SU-DHL-6 (cell line): ENCODE data around the gene BANK1.

Source experiments
- EZH2phosphoT487 ChIP-seq: fragments of 200-600 bp; sonication (generic), shearing (Covaris generic); conservative IDR thresholded peaks from 2 replicates; pipeline ENCODE4 v1.6.1; 2018; ENCODE audit warnings: mild to moderate bottlenecking, antibody characterized with exemption, low read length, moderate library complexity, mixed read lengths
- TF ChIP-seq, protein P1 (sequence below): fragments of 200-600 bp; sonication (generic); IDR thresholded peaks from one replicate; pipeline ENCODE4 v1.5.1; 2017; ENCODE audit warnings: antibody characterized with exemption, mild to moderate bottlenecking, low read length, moderate library complexity; ENCODE audit not compliant: insufficient read depth, poor library complexity, severe bottlenecking

GRCh38 chr4:101777431-101777830 is 13.1 kb upstream of the BANK1 start:
- TF ChIP-seq, protein P1, sequence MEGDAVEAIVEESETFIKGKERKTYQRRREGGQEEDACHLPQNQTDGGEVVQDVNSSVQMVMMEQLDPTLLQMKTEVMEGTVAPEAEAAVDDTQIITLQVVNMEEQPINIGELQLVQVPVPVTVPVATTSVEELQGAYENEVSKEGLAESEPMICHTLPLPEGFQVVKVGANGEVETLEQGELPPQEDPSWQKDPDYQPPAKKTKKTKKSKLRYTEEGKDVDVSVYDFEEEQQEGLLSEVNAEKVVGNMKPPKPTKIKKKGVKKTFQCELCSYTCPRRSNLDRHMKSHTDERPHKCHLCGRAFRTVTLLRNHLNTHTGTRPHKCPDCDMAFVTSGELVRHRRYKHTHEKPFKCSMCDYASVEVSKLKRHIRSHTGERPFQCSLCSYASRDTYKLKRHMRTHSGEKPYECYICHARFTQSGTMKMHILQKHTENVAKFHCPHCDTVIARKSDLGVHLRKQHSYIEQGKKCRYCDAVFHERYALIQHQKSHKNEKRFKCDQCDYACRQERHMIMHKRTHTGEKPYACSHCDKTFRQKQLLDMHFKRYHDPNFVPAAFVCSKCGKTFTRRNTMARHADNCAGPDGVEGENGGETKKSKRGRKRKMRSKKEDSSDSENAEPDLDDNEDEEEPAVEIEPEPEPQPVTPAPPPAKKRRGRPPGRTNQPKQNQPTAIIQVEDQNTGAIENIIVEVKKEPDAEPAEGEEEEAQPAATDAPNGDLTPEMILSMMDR, result no peak
- no peak for TF ChIP-seq EZH2phosphoT487
